Left ventricle myocardium inferior (tissue), 1 donor: ENCODE results near the gene SGIP1. TPM values are rescaled to one million over a fixed set of nuclear protein-coding genes. Genes with fewer than 3 reads are reported as not detected.

Experiments used
- DNase-seq: peaks from one replicate; pipeline ENCODE4 v3.0.0-alpha.2; 2020
- H3K27ac ChIP-seq: fragments of 200-600 bp; replicated peaks from 2 replicates; pipeline ENCODE4 v1.8.0; 2021
- H3K27me3 ChIP-seq: fragments of 200-600 bp; 2 replicates; pipeline ENCODE4 v1.8.0; 2021; ENCODE audit warnings: low read depth
- H3K36me3 ChIP-seq: fragments of 200-600 bp; 2 replicates; pipeline ENCODE4 v1.8.0; 2021
- H3K4me1 ChIP-seq: fragments of 200-600 bp; 2 replicates; pipeline ENCODE4 v1.8.0; 2021
- H3K4me3 ChIP-seq: fragments of 200-600 bp; 2 replicates; pipeline ENCODE4 v1.8.0; 2021; ENCODE audit warnings: mild to moderate bottlenecking, moderate library complexity
- H3K9me3 ChIP-seq: fragments of 200-600 bp; replicated peaks from 2 replicates; pipeline ENCODE4 v1.8.0; 2021
- CTCF ChIP-seq: fragments of 200-600 bp; IDR thresholded peaks from 2 replicates; pipeline ENCODE4 v1.8.0; 2021; ENCODE audit warnings: antibody characterized with exemption, mild to moderate bottlenecking, borderline replicate concordance
- intact Hi-C: fragments of 100-400 bp; cut with micrococcal nuclease; formaldehyde crosslinking; loops from one replicate; pipeline ENCODE4 v1.11.0; 2022
- total RNA-seq: library from RNA; stranded (reverse); fragmentation: NEBNext Ultra II Directional; extraction: Animal tissue kit (Norgen Biotek cat#: 25700); gene quantifications from one replicate; pipeline ENCODE4 v1.2.1, GENCODE V29; 2021
- donor health status: DM: no; HTN: yes; CAD: no; lungs with severe emphysema.

The SGIP1 gene
- total RNA-seq, 1 donor from 2014 or later = 9.0 TPM

GRCh38 chr1:66493731-66494130 lies 40.2 kb upstream of the SGIP1 start:
- TF ChIP-seq CTCF = no peak
- no peaks in the 10 kb centered on the region for H3K36me3 ChIP-seq
- H3K4me1 ChIP-seq = peaks cover 17% of the 10 kb centered on the region
- no peak overlapping the region for H3K27ac ChIP-seq
- H3K27me3 ChIP-seq = no peaks in the 10 kb centered on the region
- DNase-seq = no peak
- H3K9me3 ChIP-seq = no peaks in the 10 kb centered on the region
- intact Hi-C loops = no loop called here
- H3K4me3 ChIP-seq = no peak overlapping the region

- no peaks in the 10 kb centered on the region for H3K9me3 ChIP-seq
- no peak for DNase-seq
- no peaks in the 10 kb centered on the region for H3K27me3 ChIP-seq
- intact Hi-C loops = no loop called here
- H3K27ac ChIP-seq = no peak overlapping the region
- no peak for TF ChIP-seq CTCF
- no peaks in the 10 kb centered on the region for H3K36me3 ChIP-seq
- H3K4me3 ChIP-seq = no peak overlapping the region
- H3K4me1 ChIP-seq = peaks cover 17% of the 10 kb centered on the region
These were observed 39.5 kb upstream of the SGIP1 start for GRCh38 chr1:66494482-66494881.

GRCh38 chr1:66495495-66495894 lies 38.5 kb upstream of the SGIP1 start:
- no peaks in the 10 kb centered on the region for H3K27me3 ChIP-seq
- H3K4me3 ChIP-seq = no peak overlapping the region
- no peaks in the 10 kb centered on the region for H3K9me3 ChIP-seq
- H3K36me3 ChIP-seq = no peaks in the 10 kb centered on the region
- no peak for DNase-seq
- intact Hi-C loops = no loop called here
- no peak for TF ChIP-seq CTCF
- H3K27ac ChIP-seq = no peak overlapping the region
- peaks cover 9% of the 10 kb centered on the region for H3K4me1 ChIP-seq

- H3K4me3 ChIP-seq = no peak overlapping the region
- intact Hi-C loops = no loop called here
These were observed 36.0 kb upstream of the SGIP1 start for GRCh38 chr1:66497910-66498309.

GRCh38 chr1:66500301-66500700 lies 33.7 kb upstream of the SGIP1 start:
- H3K9me3 ChIP-seq = no peaks in the 10 kb centered on the region
- intact Hi-C loops = no loop called here
- H3K27ac ChIP-seq = no peak overlapping the region
- H3K36me3 ChIP-seq = no peaks in the 10 kb centered on the region
- no peak for TF ChIP-seq CTCF
- H3K4me1 ChIP-seq = peaks cover 10% of the 10 kb centered on the region
- H3K4me3 ChIP-seq = no peak overlapping the region
- no peaks in the 10 kb centered on the region for H3K27me3 ChIP-seq
- no peak for DNase-seq

More at GRCh38 chr1:66497910-66498309, 36.0 kb upstream of the SGIP1 start:
- H3K27me3 ChIP-seq = no peaks in the 10 kb centered on the region
- no peak overlapping the region for H3K27ac ChIP-seq
- H3K36me3 ChIP-seq = no peaks in the 10 kb centered on the region
- no peak for DNase-seq
- no peaks in the 10 kb centered on the region for H3K9me3 ChIP-seq
- TF ChIP-seq CTCF = no peak
- H3K4me1 ChIP-seq = no peaks in the 10 kb centered on the region

GRCh38 chr1:66502086-66502485 lies 31.9 kb upstream of the SGIP1 start:
- H3K27ac ChIP-seq = no peak overlapping the region
- no peak for DNase-seq
- peaks cover 14% of the 10 kb centered on the region for H3K4me1 ChIP-seq
- no peaks in the 10 kb centered on the region for H3K9me3 ChIP-seq
- no peak overlapping the region for H3K4me3 ChIP-seq
- no peak for TF ChIP-seq CTCF
- H3K27me3 ChIP-seq = no peaks in the 10 kb centered on the region
- no peaks in the 10 kb centered on the region for H3K36me3 ChIP-seq
- intact Hi-C loops = no loop called here
